GM12878 (cell line): ENCODE data around the gene GRIFIN. TPM values are rescaled to one million over a fixed set of nuclear protein-coding genes. Genes with fewer than 3 reads are reported as not detected.

Experiments used
- ATAC-seq: fragments of 200-7000 bp; cut with Tn5 transposase; 3 replicates; pipeline ENCODE4 v1.9.1; 2020; ENCODE audit warnings: mild to moderate bottlenecking, moderate library complexity
- BruUV-seq: library from RNA; stranded (reverse); fragments of 400-500 nt; replicated peaks from 2 replicates; lab custom pipeline; 2021; lab: Mats Ljungman, UMichigan
- CTCF ChIA-PET: fragments of 300-600 bp; sonication (Branson Sonifier 250); formaldehyde crosslinking; extraction: SDS; loops from one replicate; lab custom pipeline; 2021; ENCODE audit warnings: inconsistent platforms; lab: Yijun Ruan, JAX
- POLR2A ChIA-PET: fragments of 350-600 bp; formaldehyde crosslinking; extraction: SDS; loops from one replicate; lab custom pipeline; 2021; ENCODE audit warnings: inconsistent platforms; lab: Charles Lee
- RAD21 ChIA-PET: fragments of 300-600 bp; sonication (Branson Sonifier 250); formaldehyde crosslinking; loops from one replicate; lab custom pipeline; 2023; ENCODE audit warnings: antibody characterized with exemption; ENCODE audit not compliant: unreplicated experiment; lab: Charles Lee
- SMC1A ChIA-PET: fragments of 300-600 bp; sonication (Branson Sonifier 250); formaldehyde crosslinking; loops from one replicate; lab custom pipeline; 2023; ENCODE audit not compliant: unreplicated experiment, uncharacterized antibody; lab: Charles Lee
- DNase-seq: peaks from one replicate; pipeline ENCODE4 v3.0.0-alpha.2; 2011; ENCODE audit warnings: low read depth, low spot score
- FAIRE-seq: peaks from 3 replicates; lab custom pipeline; 2011; peaks lifted over from hg19 to GRCh38; lab: Jason Lieb, UNC
- H2AFZ ChIP-seq: 2 replicates; pipeline ENCODE4 v1.6.0; 2011; ENCODE audit warnings: low read depth, low read length, control low read depth; ENCODE audit not compliant: control insufficient read depth
- H3K27ac ChIP-seq: 2 replicates; pipeline ENCODE4 v1.5.1; 2011; ENCODE audit warnings: control low read depth; ENCODE audit not compliant: control insufficient read depth, insufficient read depth
- H3K27me3 ChIP-seq, 2 experiments: replicated peaks in 1 of 2; 2 replicates each; pipeline versions ENCODE4 v1.6.0 to v1.6.1; 2011; ENCODE audit warnings: low read length in 1 of 2; ENCODE audit not compliant: control insufficient read depth in 2 of 2, insufficient read depth in 2 of 2
- H3K36me3 ChIP-seq, 2 experiments: 2 replicates each; pipeline ENCODE4 v1.5.1; 2011; ENCODE audit warnings: low read length in 1 of 2; ENCODE audit not compliant: control insufficient read depth in 2 of 2, insufficient read depth in 2 of 2
- H3K4me1 ChIP-seq: 2 replicates; pipeline ENCODE4 v1.6.1; 2011; ENCODE audit warnings: mild to moderate bottlenecking, low read length, moderate library complexity, mixed read lengths; ENCODE audit not compliant: control insufficient read depth, insufficient read depth
- H3K4me2 ChIP-seq: 2 replicates; pipeline ENCODE4 v1.6.0; 2011; ENCODE audit warnings: control low read depth; ENCODE audit not compliant: control insufficient read depth, insufficient read depth
- H3K4me3 ChIP-seq: fragments of 200-600 bp; sonication (generic); 2 replicates; pipeline ENCODE4 v1.5.1; 2016
- H3K79me2 ChIP-seq: 2 replicates; pipeline ENCODE4 v1.6.0; 2011; ENCODE audit warnings: low read length; ENCODE audit not compliant: control insufficient read depth, insufficient read depth
- H3K9ac ChIP-seq: 2 replicates; pipeline ENCODE4 v1.8.0; 2011; ENCODE audit warnings: low read length, control low read depth, mixed read lengths; ENCODE audit not compliant: control insufficient read depth, insufficient read depth
- H3K9me3 ChIP-seq: replicated peaks from 3 replicates; pipeline ENCODE4 v1.5.1; 2011; ENCODE audit warnings: mild to moderate bottlenecking, low read length; ENCODE audit not compliant: control insufficient read depth, insufficient read depth
- H4K20me1 ChIP-seq: 2 replicates; pipeline ENCODE4 v1.6.0; 2011; ENCODE audit not compliant: control insufficient read depth, insufficient read depth
- ELK1 ChIP-seq: IDR thresholded peaks from 2 replicates; pipeline ENCODE4 v1.6.1; 2012; ENCODE audit warnings: low read depth, low read length, improper control_type of control experiment
- EP300 ChIP-seq, 2 experiments: fragments of 150-350 bp in 1 of 2; IDR thresholded peaks; 2 replicates each; pipeline ENCODE4 v1.6.1; 2011 to 2012; ENCODE audit warnings: low read depth in 2 of 2, low read length in 2 of 2, borderline replicate concordance in 1 of 2, improper control_type of control experiment in 1 of 2, inconsistent platforms in 1 of 2; ENCODE audit not compliant: control insufficient read depth in 1 of 2
- ESRRA ChIP-seq: IDR thresholded peaks from 2 replicates; pipeline ENCODE4 v1.6.1; 2012; ENCODE audit warnings: mild to moderate bottlenecking, low read length, improper control_type of control experiment
- FOXM1 ChIP-seq: IDR thresholded peaks from 2 replicates; pipeline ENCODE4 v1.6.1; 2012; ENCODE audit warnings: low read depth, mild to moderate bottlenecking, inconsistent platforms, low read length, moderate library complexity
- MYC ChIP-seq: IDR thresholded peaks from 2 replicates; pipeline ENCODE4 v1.6.1; 2011; ENCODE audit warnings: mild to moderate bottlenecking, low read length, moderate library complexity, inconsistent platforms; ENCODE audit not compliant: insufficient read depth, insufficient replicate concordance, insufficient read length, severe bottlenecking
- NFXL1 ChIP-seq: fragments of 450-650 bp; IDR thresholded peaks from 2 replicates; pipeline ENCODE4 v1.6.1; 2017; ENCODE audit warnings: antibody characterized with exemption, mild to moderate bottlenecking, borderline replicate concordance
- RB1 ChIP-seq: fragments of 450-650 bp; formaldehyde crosslinking; IDR thresholded peaks from 2 replicates; pipeline ENCODE4 v1.6.1; 2017; ENCODE audit warnings: mild to moderate bottlenecking, borderline replicate concordance
- RCOR1 ChIP-seq: conservative IDR thresholded peaks from 2 replicates; pipeline ENCODE4 v1.6.1; 2012; ENCODE audit warnings: low read depth, low read length, improper control_type of control experiment
- RELA ChIP-seq: fragments of 450-650 bp; IDR thresholded peaks from 2 replicates; pipeline ENCODE4 v1.8.0; 2014; ENCODE audit warnings: borderline replicate concordance; ENCODE audit not compliant: partially characterized antibody
- TARDBP ChIP-seq: IDR thresholded peaks from 2 replicates; pipeline ENCODE4 v1.6.1; 2016; ENCODE audit warnings: borderline replicate concordance
- WGBS: methylation state at CpG from one replicate; pipeline ENCODE4 v1.1.6; 2016; ENCODE audit warnings: low lambda C conversion rate; ENCODE audit not compliant: insufficient replicate concordance, insufficient coverage; ENCODE audit errors: missing lambda C conversion rate; 5-methylcytosine and 5-hydroxymethylcytosine counted together
- in situ Hi-C: fragments of 300-500 bp; cut with MboI; formaldehyde crosslinking; loops from 9 replicates; pipeline ENCODE4 v1.14.3; 2018; ENCODE audit warnings: mixed read lengths
- intact Hi-C: fragments of 100-400 bp; cut with micrococcal nuclease; formaldehyde crosslinking; loops from one replicate; pipeline ENCODE4 v1.14.2; 2022; ENCODE audit not compliant: unreplicated experiment
- polyA plus RNA-seq, 11 experiments: library from polyadenylated mRNA; depleted of rRNA in 4 of 11; unstranded in 6 of 11; stranded (reverse) in 5 of 11; fragments of >200 nt; fragmentation: Nextera tagmentation in 4 of 11; fragmentation: Illumina TruSeq in 1 of 11; extraction: Ambion mirVana in 4 of 11; extraction: Trizol in 1 of 11; gene quantifications; 1 replicate in 1 of 11; 2 replicates in 10 of 11; pipeline versions ENCODE4 v1.2.1 to v1.2.3, GENCODE V29; 2011 to 2016; ENCODE audit warnings: inconsistent platforms in 2 of 11, missing spikeins in 2 of 11, low read depth in 1 of 11
- total RNA-seq, 4 experiments: library from RNA; depleted of rRNA in 3 of 4; stranded (reverse); fragments of >200 nt in 3 of 4; fragmentation: Illumina TruSeq in 1 of 4; extraction: Trizol in 1 of 4; gene quantifications; 2 replicates each; pipeline versions ENCODE4 v1.2.1 to v1.2.3, GENCODE V29; 2013 to 2021

Gene GRIFIN
- total and polyA plus RNA-seq, 10 of the 15 experiments (the other 5 are each of a cell fraction or from before 2014, with no cell fraction given), result not detected

GRCh38 chr7:2425749-2426148 lies 50.4 kb downstream of the GRIFIN start:
- no peak for DNase-seq
- ChIA-PET CTCF (no interaction called here), POLR2A (no interaction called here), RAD21 (interaction anchor here (0.7 kb wide), 1 partner anchor 13 kb away, joined by 4 read pairs; no protein-coding TSS in a partner anchor), SMC1A (no interaction called here)
- Histone ChIP-seq H3K4me2 (no peak overlapping the region), H3K9me3 (peaks cover 1% of the 10 kb centered on the region; the same call in 2 of the 3 replicates), H3K4me3 (no peak overlapping the region), H3K4me1 (no peaks in the 10 kb centered on the region), H3K79me2 (no peaks in the 10 kb centered on the region; the same call in none of the 2 replicates), H3K9ac (no peak overlapping the region), H4K20me1 (0 out of 2 replicates have a peak, but pooled peaks cover 2% of the 10 kb centered on the region), H3K27me3 (no peaks in the 10 kb centered on the region), H2AFZ (no peak overlapping the region), H3K27ac (no peak overlapping the region), H3K36me3 (peaks cover 0 to 3% of the 10 kb centered on the region in 2 experiments; a peak in 3 of 4 replicates)
- TF ChIP-seq ELK1 (no peak), EP300 (IDR thresholded peaks at IDR 0.05; ENCODE audit: borderline replicate concordance in 1 of 2, control insufficient read depth in 1 of 2, low read depth in 2 of 2, low read length in 2 of 2) (no peak), MYC (no peak), FOXM1 (no peak), NFXL1 (no peak), ESRRA (no peak), RB1 (no peak), RCOR1 (no peak), TARDBP (no peak), RELA (no peak)
- no peak for FAIRE-seq
- ATAC-seq, result no peak
- no TSS peak for BruUV-seq
- in situ Hi-C loops, result no loop called here
- 79% methylated on average over 10 of the region's 10 CpGs for WGBS
- intact Hi-C loops, result no loop called here

Other genes with a start within 250 kb of the GRIFIN start
Only the 7 nearest of the 11 such genes appear.
- 40.5 and 42.2 TPM in 2 replicates for gene SNX8, start 162.0 kb downstream of the GRIFIN start, total RNA-seq (2014; rRNA removed)
- 46.5 and 51.6 TPM in 2 replicates for gene SNX8, start 162.0 kb downstream of the GRIFIN start, total RNA-seq (2014; rRNA removed; fragmentation: Illumina TruSeq; extraction: Trizol)
- 150 and 156 TPM in 2 replicates for gene SNX8, start 162.0 kb downstream of the GRIFIN start, total RNA-seq (2021)
- gene SNX8, start 162.0 kb downstream of the GRIFIN start, polyA plus RNA-seq (2011; rRNA removed), result 92.1 and 210 TPM in 2 replicates
- 19.4 and 79.8 TPM in 2 replicates for gene SNX8, start 162.0 kb downstream of the GRIFIN start, polyA plus RNA-seq (2014; fragmentation: Illumina TruSeq; extraction: Trizol)
- gene SNX8, start 162.0 kb downstream of the GRIFIN start, polyA plus RNA-seq (2014; fragmentation: Nextera tagmentation; extraction: Ambion mirVana), result 10 to 100 TPM in 1 of 2 experiments, 1 to 10 TPM in 1; 6.4 to 21.5 TPM
- gene SNX8, start 162.0 kb downstream of the GRIFIN start, polyA plus RNA-seq (2014; rRNA removed), result 115 and 118 TPM in 2 replicates
- gene SNX8, start 162.0 kb downstream of the GRIFIN start, polyA plus RNA-seq (2016; fragmentation: Nextera tagmentation; extraction: Ambion mirVana), result 100 to 1,000 TPM; 118 to 133 TPM
- 154 and 166 TPM in 2 replicates for gene EIF3B, start 121.6 kb downstream of the GRIFIN start, total RNA-seq (2014; rRNA removed)
- gene EIF3B, start 121.6 kb downstream of the GRIFIN start, total RNA-seq (2014; rRNA removed; fragmentation: Illumina TruSeq; extraction: Trizol), result 197 and 221 TPM in 2 replicates
- 232 and 251 TPM in 2 replicates for gene EIF3B, start 121.6 kb downstream of the GRIFIN start, total RNA-seq (2021)
- gene EIF3B, start 121.6 kb downstream of the GRIFIN start, polyA plus RNA-seq (2011; rRNA removed), result 138 and 140 TPM in 2 replicates
- 275 and 289 TPM in 2 replicates for gene EIF3B, start 121.6 kb downstream of the GRIFIN start, polyA plus RNA-seq (2014; fragmentation: Illumina TruSeq; extraction: Trizol)
- gene EIF3B, start 121.6 kb downstream of the GRIFIN start, polyA plus RNA-seq (2014; fragmentation: Nextera tagmentation; extraction: Ambion mirVana), result 10 to 100 TPM; 17.6 to 52.4 TPM
- 167 and 173 TPM in 2 replicates for gene EIF3B, start 121.6 kb downstream of the GRIFIN start, polyA plus RNA-seq (2014; rRNA removed)
- gene EIF3B, start 121.6 kb downstream of the GRIFIN start, polyA plus RNA-seq (2016; fragmentation: Nextera tagmentation; extraction: Ambion mirVana), result 100 to 1,000 TPM in 1 of 2 experiments, 10 to 100 TPM in 1; 36.9 to 126 TPM
- gene CHST12, start 72.8 kb downstream of the GRIFIN start, total RNA-seq (2014; rRNA removed), result 2.0 and 2.4 TPM in 2 replicates
- 0.78 and 1.1 TPM in 2 replicates for gene CHST12, start 72.8 kb downstream of the GRIFIN start, total RNA-seq (2014; rRNA removed; fragmentation: Illumina TruSeq; extraction: Trizol)
- 6.9 and 8.4 TPM in 2 replicates for gene CHST12, start 72.8 kb downstream of the GRIFIN start, total RNA-seq (2021)
- 5.9 and 14.2 TPM in 2 replicates for gene CHST12, start 72.8 kb downstream of the GRIFIN start, polyA plus RNA-seq (2011; rRNA removed)
- 0.19 and 0.43 TPM in 2 replicates for gene CHST12, start 72.8 kb downstream of the GRIFIN start, polyA plus RNA-seq (2014; fragmentation: Illumina TruSeq; extraction: Trizol)
- under 1 TPM; 0.05 to 0.33 TPM for gene CHST12, start 72.8 kb downstream of the GRIFIN start, polyA plus RNA-seq (2014; fragmentation: Nextera tagmentation; extraction: Ambion mirVana)
- 4.2 and 6.0 TPM in 2 replicates for gene CHST12, start 72.8 kb downstream of the GRIFIN start, polyA plus RNA-seq (2014; rRNA removed)
- gene CHST12, start 72.8 kb downstream of the GRIFIN start, polyA plus RNA-seq (2016; fragmentation: Nextera tagmentation; extraction: Ambion mirVana), result 10 to 100 TPM; 11.8 TPM
- gene LFNG, start 43.4 kb upstream of the GRIFIN start, total RNA-seq (2014; rRNA removed), result 0.11 and 0.68 TPM in 2 replicates
- 0.22 and 0.23 TPM in 2 replicates for gene LFNG, start 43.4 kb upstream of the GRIFIN start, total RNA-seq (2014; rRNA removed; fragmentation: Illumina TruSeq; extraction: Trizol)
- gene LFNG, start 43.4 kb upstream of the GRIFIN start, total RNA-seq (2021), result 0.62 and 0.80 TPM in 2 replicates
- gene LFNG, start 43.4 kb upstream of the GRIFIN start, polyA plus RNA-seq (2011; rRNA removed), result 0.33 and 0.43 TPM in 2 replicates
- 0.15 TPM in 1 of 2 replicates, not detected in the other for gene LFNG, start 43.4 kb upstream of the GRIFIN start, polyA plus RNA-seq (2014; fragmentation: Illumina TruSeq; extraction: Trizol)
- under 1 TPM; 0.09 to 0.18 TPM for gene LFNG, start 43.4 kb upstream of the GRIFIN start, polyA plus RNA-seq (2014; fragmentation: Nextera tagmentation; extraction: Ambion mirVana)
- gene LFNG, start 43.4 kb upstream of the GRIFIN start, polyA plus RNA-seq (2014; rRNA removed), result 0.68 and 0.81 TPM in 2 replicates
- gene LFNG, start 43.4 kb upstream of the GRIFIN start, polyA plus RNA-seq (2016; fragmentation: Nextera tagmentation; extraction: Ambion mirVana), result not detected
- 27.2 and 35.2 TPM in 2 replicates for gene BRAT1, start 79.1 kb upstream of the GRIFIN start, total RNA-seq (2014; rRNA removed)
- 4.1 and 5.2 TPM in 2 replicates for gene BRAT1, start 79.1 kb upstream of the GRIFIN start, total RNA-seq (2014; rRNA removed; fragmentation: Illumina TruSeq; extraction: Trizol)
- 31.0 and 32.8 TPM in 2 replicates for gene BRAT1, start 79.1 kb upstream of the GRIFIN start, total RNA-seq (2021)
- gene BRAT1, start 79.1 kb upstream of the GRIFIN start, polyA plus RNA-seq (2011; rRNA removed), result 2.9 and 8.1 TPM in 2 replicates
- 0.76 and 3.3 TPM in 2 replicates for gene BRAT1, start 79.1 kb upstream of the GRIFIN start, polyA plus RNA-seq (2014; fragmentation: Illumina TruSeq; extraction: Trizol)
- under 1 TPM; 0.13 to 0.68 TPM for gene BRAT1, start 79.1 kb upstream of the GRIFIN start, polyA plus RNA-seq (2014; fragmentation: Nextera tagmentation; extraction: Ambion mirVana)
- gene BRAT1, start 79.1 kb upstream of the GRIFIN start, polyA plus RNA-seq (2014; rRNA removed), result 23.8 and 32.6 TPM in 2 replicates
- gene BRAT1, start 79.1 kb upstream of the GRIFIN start, polyA plus RNA-seq (2016; fragmentation: Nextera tagmentation; extraction: Ambion mirVana), result 10 to 100 TPM; 43.6 to 53.3 TPM
- 3.7 and 4.3 TPM in 2 replicates for gene IQCE, start 82.6 kb upstream of the GRIFIN start, total RNA-seq (2014; rRNA removed)
- gene IQCE, start 82.6 kb upstream of the GRIFIN start, total RNA-seq (2014; rRNA removed; fragmentation: Illumina TruSeq; extraction: Trizol), result 2.3 and 2.5 TPM in 2 replicates
- gene IQCE, start 82.6 kb upstream of the GRIFIN start, total RNA-seq (2021), result 7.9 and 8.1 TPM in 2 replicates
- 2.8 and 3.7 TPM in 2 replicates for gene IQCE, start 82.6 kb upstream of the GRIFIN start, polyA plus RNA-seq (2011; rRNA removed)
- gene IQCE, start 82.6 kb upstream of the GRIFIN start, polyA plus RNA-seq (2014; fragmentation: Illumina TruSeq; extraction: Trizol), result 3.0 and 3.1 TPM in 2 replicates
- under 1 TPM; 0.37 to 0.45 TPM for gene IQCE, start 82.6 kb upstream of the GRIFIN start, polyA plus RNA-seq (2014; fragmentation: Nextera tagmentation; extraction: Ambion mirVana)
- gene IQCE, start 82.6 kb upstream of the GRIFIN start, polyA plus RNA-seq (2014; rRNA removed), result 5.6 and 6.1 TPM in 2 replicates
- 1 to 10 TPM; 5.8 to 5.9 TPM for gene IQCE, start 82.6 kb upstream of the GRIFIN start, polyA plus RNA-seq (2016; fragmentation: Nextera tagmentation; extraction: Ambion mirVana)
- gene TTYH3, start 155.6 kb upstream of the GRIFIN start, total RNA-seq (2014; rRNA removed), result 10.2 and 10.8 TPM in 2 replicates
- gene TTYH3, start 155.6 kb upstream of the GRIFIN start, total RNA-seq (2014; rRNA removed; fragmentation: Illumina TruSeq; extraction: Trizol), result 5.0 and 5.2 TPM in 2 replicates
- 67.2 and 71.4 TPM in 2 replicates for gene TTYH3, start 155.6 kb upstream of the GRIFIN start, total RNA-seq (2021)
- gene TTYH3, start 155.6 kb upstream of the GRIFIN start, polyA plus RNA-seq (2011; rRNA removed), result 3.9 and 9.9 TPM in 2 replicates
- 3.0 and 10.1 TPM in 2 replicates for gene TTYH3, start 155.6 kb upstream of the GRIFIN start, polyA plus RNA-seq (2014; fragmentation: Illumina TruSeq; extraction: Trizol)
- under 1 TPM; 0.79 to 0.95 TPM for gene TTYH3, start 155.6 kb upstream of the GRIFIN start, polyA plus RNA-seq (2014; fragmentation: Nextera tagmentation; extraction: Ambion mirVana)
- 33.1 and 44.3 TPM in 2 replicates for gene TTYH3, start 155.6 kb upstream of the GRIFIN start, polyA plus RNA-seq (2014; rRNA removed)
- 10 to 100 TPM; 11.2 to 25.1 TPM for gene TTYH3, start 155.6 kb upstream of the GRIFIN start, polyA plus RNA-seq (2016; fragmentation: Nextera tagmentation; extraction: Ambion mirVana)